ENCODE measurements around the gene ERVK3-1.

ERVK3-1 gene

GRCh38 chr19:58364146-58364545 is 59.0 kb downstream of the ERVK3-1 start:
- no peak for DNase-seq (ENCODE audit: low read depth, low spot score)
